ENCODE measurements around the gene AEBP2. TPM values are rescaled to one million over a fixed set of nuclear protein-coding genes. Genes with fewer than 3 reads are reported as not detected.
"Not testable (repeated sequence)": the region's sequence is repeated elsewhere in the genome, so short reads cannot be mapped to it uniquely, and the experiment has no call there.

AEBP2 gene
- total RNA-seq, 1 experiment from 2014 or later, result 31.6 TPM

GRCh38 chr12:19546027-19546426, 106.7 kb downstream of the AEBP2 start:
- Histone ChIP-seq H3K79me2 (ENCODE audit: low read length) (no peaks in the 10 kb centered on the region), H3K9ac (ENCODE audit: low read length) (no peak overlapping the region), H3K9me3 (ENCODE audit: low read length) (no peaks in the 10 kb centered on the region), H3K36me3 (ENCODE audit: insufficient read depth, low read length) (no peaks in the 10 kb centered on the region), H3K27me3 (ENCODE audit: low read length) (no peaks in the 10 kb centered on the region), H3K27ac (ENCODE audit: low read length) (no peak overlapping the region), H2AFZ (ENCODE audit: low read length) (no peak overlapping the region), H3K4me1 (ENCODE audit: low read length) (no peaks in the 10 kb centered on the region), H3K9me2 (replicated peaks; ENCODE audit: insufficient read depth, low read length) (no peaks in the 10 kb centered on the region), H3K4me2 (ENCODE audit: low read depth, low read length, poor library complexity, severe bottlenecking) (no peak overlapping the region), H3K4me3 (ENCODE audit: low read length) (no peak overlapping the region), H4K20me1 (ENCODE audit: insufficient read depth, low read depth, low read length) (no peaks in the 10 kb centered on the region)
- DNase-seq, result no peak

GRCh38 chr12:19546611-19547162, 107.4 kb downstream of the AEBP2 start:
- Histone ChIP-seq H3K27me3 (ENCODE audit: low read length) (no peaks in the 10 kb centered on the region), H3K27ac (ENCODE audit: low read length) (no peak overlapping the region), H2AFZ (ENCODE audit: low read length) (no peak overlapping the region), H3K4me3 (ENCODE audit: low read length) (no peak overlapping the region), H3K4me1 (ENCODE audit: low read length) (no peaks in the 10 kb centered on the region), H3K9ac (ENCODE audit: low read length) (no peak overlapping the region), H3K4me2 (ENCODE audit: low read depth, low read length, poor library complexity, severe bottlenecking) (no peak overlapping the region), H3K9me3 (ENCODE audit: low read length) (no peaks in the 10 kb centered on the region), H4K20me1 (ENCODE audit: insufficient read depth, low read depth, low read length) (no peaks in the 10 kb centered on the region), H3K9me2 (replicated peaks; ENCODE audit: insufficient read depth, low read length) (no peaks in the 10 kb centered on the region), H3K36me3 (ENCODE audit: insufficient read depth, low read length) (no peaks in the 10 kb centered on the region), H3K79me2 (ENCODE audit: low read length) (no peaks in the 10 kb centered on the region)
- DNase-seq, result no peak

GRCh38 chr12:19547271-19547671, 108.0 kb downstream of the AEBP2 start:
- no peak overlapping the region for H2AFZ ChIP-seq (ENCODE audit: low read length)
- H3K9me3 ChIP-seq (ENCODE audit: low read length), result no peaks in the 10 kb centered on the region
- H3K9ac ChIP-seq (ENCODE audit: low read length), result no peak overlapping the region
- no peak overlapping the region for H3K27ac ChIP-seq (ENCODE audit: low read length)
- H3K36me3 ChIP-seq (ENCODE audit: insufficient read depth, low read length), result no peaks in the 10 kb centered on the region
- no peak for DNase-seq
- no peak overlapping the region for H3K4me2 ChIP-seq (ENCODE audit: low read depth, low read length, poor library complexity, severe bottlenecking)
- no peaks in the 10 kb centered on the region for H3K9me2 ChIP-seq (replicated peaks; ENCODE audit: insufficient read depth, low read length)
- no peaks in the 10 kb centered on the region for H3K79me2 ChIP-seq (ENCODE audit: low read length)
- H3K4me1 ChIP-seq (ENCODE audit: low read length), result no peaks in the 10 kb centered on the region
- H3K27me3 ChIP-seq (ENCODE audit: low read length), result no peaks in the 10 kb centered on the region
- H4K20me1 ChIP-seq (ENCODE audit: insufficient read depth, low read depth, low read length), result no peaks in the 10 kb centered on the region
- H3K4me3 ChIP-seq (ENCODE audit: low read length), result no peak overlapping the region

- Histone ChIP-seq H3K36me3 (ENCODE audit: insufficient read depth, low read length) (no peaks in the 10 kb centered on the region), H3K9me2 (replicated peaks; ENCODE audit: insufficient read depth, low read length) (no peaks in the 10 kb centered on the region), H3K79me2 (ENCODE audit: low read length) (no peaks in the 10 kb centered on the region), H3K4me1 (ENCODE audit: low read length) (no peaks in the 10 kb centered on the region), H2AFZ (ENCODE audit: low read length) (no peak overlapping the region), H3K4me2 (ENCODE audit: low read depth, low read length, poor library complexity, severe bottlenecking) (no peak overlapping the region), H3K27me3 (ENCODE audit: low read length) (no peaks in the 10 kb centered on the region), H3K9me3 (ENCODE audit: low read length) (no peaks in the 10 kb centered on the region), H4K20me1 (ENCODE audit: insufficient read depth, low read depth, low read length) (no peaks in the 10 kb centered on the region), H3K4me3 (ENCODE audit: low read length) (no peak overlapping the region), H3K9ac (ENCODE audit: low read length) (no peak overlapping the region), H3K27ac (ENCODE audit: low read length) (no peak overlapping the region)
- no peak for DNase-seq
These were observed 109.5 kb downstream of the AEBP2 start for GRCh38 chr12:19548834-19549233.

GRCh38 chr12:19550626-19551025, 111.3 kb downstream of the AEBP2 start:
- H3K36me3 ChIP-seq (ENCODE audit: insufficient read depth, low read length), result no peaks in the 10 kb centered on the region
- H3K9ac ChIP-seq (ENCODE audit: low read length), result no peak overlapping the region
- DNase-seq, result no peak
- no peaks in the 10 kb centered on the region for H3K27me3 ChIP-seq (ENCODE audit: low read length)
- no peaks in the 10 kb centered on the region for H3K79me2 ChIP-seq (ENCODE audit: low read length)
- no peaks in the 10 kb centered on the region for H3K9me3 ChIP-seq (ENCODE audit: low read length)
- H3K4me1 ChIP-seq (ENCODE audit: low read length), result no peaks in the 10 kb centered on the region
- H4K20me1 ChIP-seq (ENCODE audit: insufficient read depth, low read depth, low read length), result no peaks in the 10 kb centered on the region
- H3K27ac ChIP-seq (ENCODE audit: low read length), result no peak overlapping the region
- no peak overlapping the region for H3K4me2 ChIP-seq (ENCODE audit: low read depth, low read length, poor library complexity, severe bottlenecking)
- H3K4me3 ChIP-seq (ENCODE audit: low read length), result no peak overlapping the region
- H2AFZ ChIP-seq (ENCODE audit: low read length), result no peak overlapping the region
- no peaks in the 10 kb centered on the region for H3K9me2 ChIP-seq (replicated peaks; ENCODE audit: insufficient read depth, low read length)

GRCh38 chr12:19552441-19553097, 113.3 kb downstream of the AEBP2 start:
- DNase-seq, result not testable (repeated sequence)

GRCh38 chr12:19553175-19553574, 113.9 kb downstream of the AEBP2 start:
- Histone ChIP-seq H3K9me2 (replicated peaks; ENCODE audit: insufficient read depth, low read length) (no peaks in the 10 kb centered on the region), H4K20me1 (ENCODE audit: insufficient read depth, low read depth, low read length) (no peaks in the 10 kb centered on the region), H3K4me1 (ENCODE audit: low read length) (no peaks in the 10 kb centered on the region), H3K27me3 (ENCODE audit: low read length) (no peaks in the 10 kb centered on the region), H3K4me2 (ENCODE audit: low read depth, low read length, poor library complexity, severe bottlenecking) (no peak overlapping the region), H3K9ac (ENCODE audit: low read length) (no peak overlapping the region), H3K36me3 (ENCODE audit: insufficient read depth, low read length) (no peaks in the 10 kb centered on the region), H2AFZ (ENCODE audit: low read length) (no peak overlapping the region), H3K79me2 (ENCODE audit: low read length) (no peaks in the 10 kb centered on the region), H3K4me3 (ENCODE audit: low read length) (no peak overlapping the region), H3K27ac (ENCODE audit: low read length) (no peak overlapping the region), H3K9me3 (ENCODE audit: low read length) (no peaks in the 10 kb centered on the region)
- no peak for DNase-seq

More at GRCh38 chr12:19552441-19553097, 113.3 kb downstream of the AEBP2 start:
- H3K9ac ChIP-seq (ENCODE audit: low read length); H3K4me3 ChIP-seq (ENCODE audit: low read length); H3K27ac ChIP-seq (ENCODE audit: low read length); H3K4me1 ChIP-seq (ENCODE audit: low read length); H3K4me2 ChIP-seq (ENCODE audit: low read depth, low read length, poor library complexity, severe bottlenecking); H3K79me2 ChIP-seq (ENCODE audit: low read length); H3K36me3 ChIP-seq (ENCODE audit: insufficient read depth, low read length); H2AFZ ChIP-seq (ENCODE audit: low read length); H3K9me2 ChIP-seq (replicated peaks; ENCODE audit: insufficient read depth, low read length); H3K27me3 ChIP-seq (ENCODE audit: low read length); H3K9me3 ChIP-seq (ENCODE audit: low read length); H4K20me1 ChIP-seq (ENCODE audit: insufficient read depth, low read depth, low read length): not testable (repeated sequence)

GRCh38 chr12:19561411-19561961, 122.2 kb downstream of the AEBP2 start:
- H2AFZ ChIP-seq (ENCODE audit: low read length), result no peak overlapping the region
- no peaks in the 10 kb centered on the region for H3K9me2 ChIP-seq (replicated peaks; ENCODE audit: insufficient read depth, low read length)
- no peaks in the 10 kb centered on the region for H4K20me1 ChIP-seq (ENCODE audit: insufficient read depth, low read depth, low read length)
- H3K4me3 ChIP-seq (ENCODE audit: low read length), result no peak overlapping the region
- no peak for DNase-seq
- no peaks in the 10 kb centered on the region for H3K36me3 ChIP-seq (ENCODE audit: insufficient read depth, low read length)
- no peaks in the 10 kb centered on the region for H3K4me1 ChIP-seq (ENCODE audit: low read length)
- H3K4me2 ChIP-seq (ENCODE audit: low read depth, low read length, poor library complexity, severe bottlenecking), result no peak overlapping the region
- H3K79me2 ChIP-seq (ENCODE audit: low read length), result no peaks in the 10 kb centered on the region
- no peak overlapping the region for H3K9ac ChIP-seq (ENCODE audit: low read length)
- H3K27me3 ChIP-seq (ENCODE audit: low read length), result no peaks in the 10 kb centered on the region
- H3K9me3 ChIP-seq (ENCODE audit: low read length), result no peaks in the 10 kb centered on the region
- no peak overlapping the region for H3K27ac ChIP-seq (ENCODE audit: low read length)

All from Karpas-422 (cell line).